Measurements from ENCODE around the gene CYP4B1.

- TF ChIP-seq, protein P1, sequence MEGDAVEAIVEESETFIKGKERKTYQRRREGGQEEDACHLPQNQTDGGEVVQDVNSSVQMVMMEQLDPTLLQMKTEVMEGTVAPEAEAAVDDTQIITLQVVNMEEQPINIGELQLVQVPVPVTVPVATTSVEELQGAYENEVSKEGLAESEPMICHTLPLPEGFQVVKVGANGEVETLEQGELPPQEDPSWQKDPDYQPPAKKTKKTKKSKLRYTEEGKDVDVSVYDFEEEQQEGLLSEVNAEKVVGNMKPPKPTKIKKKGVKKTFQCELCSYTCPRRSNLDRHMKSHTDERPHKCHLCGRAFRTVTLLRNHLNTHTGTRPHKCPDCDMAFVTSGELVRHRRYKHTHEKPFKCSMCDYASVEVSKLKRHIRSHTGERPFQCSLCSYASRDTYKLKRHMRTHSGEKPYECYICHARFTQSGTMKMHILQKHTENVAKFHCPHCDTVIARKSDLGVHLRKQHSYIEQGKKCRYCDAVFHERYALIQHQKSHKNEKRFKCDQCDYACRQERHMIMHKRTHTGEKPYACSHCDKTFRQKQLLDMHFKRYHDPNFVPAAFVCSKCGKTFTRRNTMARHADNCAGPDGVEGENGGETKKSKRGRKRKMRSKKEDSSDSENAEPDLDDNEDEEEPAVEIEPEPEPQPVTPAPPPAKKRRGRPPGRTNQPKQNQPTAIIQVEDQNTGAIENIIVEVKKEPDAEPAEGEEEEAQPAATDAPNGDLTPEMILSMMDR (IDR thresholded peaks at IDR 0.05; ENCODE audit: insufficient read depth, low read length, poor library complexity, severe bottlenecking) = no peak
- TF ChIP-seq EZH2phosphoT487 (conservative IDR thresholded peaks at IDR 0.05; ENCODE audit: low read length) = no peak
These were observed 6.1 kb downstream of the CYP4B1 start for GRCh38 chr1:46804926-46805325.

Data from SU-DHL-6 (cell line).